Measurements from ENCODE around the gene RECK.
"Not testable (repeated sequence)": the region's sequence is repeated elsewhere in the genome, so short reads cannot be mapped to it uniquely, and the experiment has no call there.

The RECK gene

GRCh38 chr9:36142510-36143244 lies 106.0 kb downstream of the RECK start:
- DNase-seq, result no peak

DNA sequence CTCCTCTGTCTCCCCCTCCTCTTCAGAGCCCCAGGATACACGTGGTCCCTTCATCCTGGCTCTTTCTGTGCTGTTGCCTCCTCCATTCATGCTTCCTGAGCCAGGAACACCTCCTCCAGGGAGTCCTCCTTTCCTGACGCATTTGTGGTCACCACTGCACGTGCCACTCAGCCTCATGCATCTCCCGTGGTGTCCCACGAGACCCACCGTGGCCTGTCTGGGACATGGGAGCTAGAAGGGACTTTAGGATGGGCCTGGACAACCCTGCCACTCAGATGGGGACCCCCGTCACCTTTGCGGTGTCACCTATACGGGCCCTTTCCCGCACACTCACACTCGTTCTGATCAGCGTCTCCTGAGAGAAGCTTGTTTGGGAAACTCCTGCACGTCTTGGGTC lies 106.5 kb downstream of the RECK start:
- DNase-seq, result no peak

- DNase-seq, result no peak
These were observed 107.9 kb downstream of the RECK start for GRCh38 chr9:36144309-36145232.

DNA sequence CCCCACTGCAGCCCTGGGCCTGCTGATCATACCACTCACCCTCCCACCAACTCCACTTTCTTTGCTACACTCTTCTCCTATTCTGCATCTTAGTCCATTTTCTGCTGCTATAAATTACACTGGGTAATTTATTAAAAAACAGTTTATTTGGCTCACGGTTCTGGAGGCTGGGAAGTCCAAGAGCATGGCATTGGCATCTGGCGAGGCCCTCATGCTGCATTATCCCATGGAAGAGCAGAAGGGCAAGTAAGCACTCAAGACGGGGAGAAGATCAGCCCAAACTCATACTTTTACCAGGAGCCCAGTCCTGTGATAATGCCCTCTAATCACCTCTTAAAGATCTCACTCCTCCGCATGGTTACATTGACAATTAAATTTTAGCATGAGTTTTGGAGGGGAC lies 109.3 kb downstream of the RECK start:
- no peak for DNase-seq

GRCh38 chr9:36146651-36147050 lies 109.9 kb downstream of the RECK start:
- DNase-seq, result no peak

GRCh38 chr9:36147441-36148175 lies 110.9 kb downstream of the RECK start:
- no peak for DNase-seq

GRCh38 chr9:36148311-36149051 lies 111.8 kb downstream of the RECK start:
- no peak for DNase-seq

GRCh38 chr9:36149197-36149596 lies 112.5 kb downstream of the RECK start:
- no peak for DNase-seq

DNA sequence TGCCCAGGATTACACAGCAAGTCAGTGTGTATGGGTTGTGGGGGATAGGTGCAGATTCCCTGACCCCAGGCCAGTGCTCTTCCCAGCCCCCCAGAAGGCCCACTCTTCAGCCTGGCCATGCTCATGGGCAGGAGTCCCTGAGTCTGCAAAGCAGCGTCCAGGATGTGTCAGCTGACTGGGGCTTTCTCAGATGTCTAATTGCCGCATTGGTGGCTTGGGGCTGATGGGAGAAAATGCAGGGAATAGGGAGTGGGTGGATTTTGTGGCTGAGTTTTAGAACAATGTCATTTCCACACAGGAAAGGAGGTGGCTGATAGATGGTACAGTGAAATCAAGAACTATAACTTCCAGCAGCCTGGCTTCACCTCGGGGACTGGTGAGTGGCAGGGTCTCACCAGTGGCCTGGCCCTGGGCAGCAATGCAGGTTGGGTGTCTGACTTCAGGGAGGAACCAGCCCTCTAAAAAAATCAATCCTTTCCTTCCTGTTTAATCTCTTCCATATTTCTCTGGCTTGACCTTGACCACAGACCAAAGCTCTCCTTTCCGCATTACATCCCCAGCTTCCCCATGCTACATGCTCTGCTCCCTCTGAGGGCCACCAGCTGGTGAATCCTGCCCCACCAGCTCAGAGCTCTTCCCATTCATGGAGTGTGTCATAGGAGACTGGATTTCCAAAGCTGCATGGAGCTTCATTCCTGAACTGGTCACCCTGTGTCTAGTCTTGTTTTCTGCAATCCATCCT lies 114.0 kb downstream of the RECK start:
- no peak for DNase-seq

DNA sequence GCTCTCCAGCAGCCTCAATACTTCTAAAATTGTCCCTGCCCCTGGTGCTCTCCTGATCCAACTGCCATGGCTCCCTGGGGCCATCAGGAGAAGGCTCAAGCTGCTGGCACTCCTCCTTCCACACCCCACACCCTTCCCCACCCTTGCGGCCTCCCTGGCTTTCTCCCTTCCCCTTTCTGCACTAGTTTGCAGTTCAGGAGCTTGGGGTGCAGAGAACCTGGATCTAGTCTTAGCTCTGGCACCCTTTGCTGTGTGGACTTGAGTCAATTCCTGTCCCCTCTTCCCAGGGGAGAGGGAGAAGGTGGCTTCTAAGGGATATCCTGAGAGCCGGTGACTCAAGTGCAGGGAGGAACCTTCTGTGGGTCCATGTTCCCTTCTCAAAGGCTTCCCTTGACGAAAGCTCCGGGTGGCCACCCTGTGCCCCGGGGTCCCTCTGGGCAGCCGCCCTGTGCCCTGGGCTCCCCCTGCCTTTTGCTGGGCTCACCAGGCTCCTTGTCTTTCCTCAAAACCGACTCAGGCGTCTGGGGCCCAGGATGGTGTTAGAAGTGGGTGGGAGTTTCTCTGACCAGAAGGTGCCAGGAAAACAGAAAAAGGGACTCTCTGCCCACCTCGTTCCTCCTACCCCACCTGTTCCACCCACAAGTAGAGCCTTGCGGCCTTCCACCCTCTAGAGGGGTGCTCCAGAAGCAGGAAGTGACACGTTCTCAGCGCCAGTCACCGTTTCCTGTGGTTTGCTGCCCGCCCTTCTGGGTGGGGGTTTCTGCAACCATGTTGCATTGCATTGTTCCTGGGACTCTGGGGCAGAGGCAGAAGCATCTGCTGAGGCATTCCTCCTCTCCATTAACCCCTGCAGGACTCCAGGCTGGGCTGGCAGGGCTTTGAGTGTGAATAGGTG lies 114.8 kb downstream of the RECK start:
- no peak for DNase-seq

- DNase-seq, result no peak
These were observed 116.2 kb downstream of the RECK start for GRCh38 chr9:36152741-36153438.

DNA sequence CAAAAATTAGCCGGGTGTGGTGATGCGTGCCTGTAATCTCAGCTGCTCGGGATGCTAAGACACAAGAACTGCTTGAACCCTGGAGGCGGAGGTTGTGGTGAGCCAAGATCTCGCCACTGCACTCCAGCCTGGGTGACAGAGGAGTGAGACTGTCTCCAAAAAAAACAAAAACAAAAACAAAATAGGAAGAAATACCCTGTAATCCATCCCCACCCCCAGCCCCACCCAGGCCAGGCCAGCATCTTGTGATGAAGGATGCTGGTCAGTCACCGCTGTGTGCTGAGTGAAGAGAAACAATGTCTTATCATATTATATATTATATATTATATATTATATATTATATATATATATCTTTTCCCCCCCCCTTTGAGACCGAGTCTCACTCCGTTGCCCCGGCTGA lies 117.0 kb downstream of the RECK start:
- no peak for DNase-seq

- DNase-seq, result no peak
These were observed 117.7 kb downstream of the RECK start for GRCh38 chr9:36154331-36154952.

DNA sequence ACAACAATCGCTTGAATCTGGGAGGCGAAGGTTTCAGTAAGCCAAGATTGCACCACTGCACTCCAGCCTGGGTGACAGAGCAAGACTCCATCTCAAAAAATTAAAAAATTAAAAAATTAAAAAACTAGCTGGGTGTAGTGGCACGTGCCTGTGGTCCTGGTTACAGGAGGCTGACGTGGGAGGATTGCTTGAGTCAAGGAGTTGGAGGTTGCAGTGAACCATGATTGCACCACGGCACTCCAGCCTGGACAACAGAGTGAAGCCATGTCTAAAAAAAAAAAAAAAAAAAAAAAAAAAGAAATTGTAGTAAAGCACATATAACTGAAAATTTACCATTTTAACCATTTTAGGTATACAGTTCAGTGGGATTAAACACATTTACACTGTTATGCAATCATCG lies 119.4 kb downstream of the RECK start:
- no peak for DNase-seq

DNA sequence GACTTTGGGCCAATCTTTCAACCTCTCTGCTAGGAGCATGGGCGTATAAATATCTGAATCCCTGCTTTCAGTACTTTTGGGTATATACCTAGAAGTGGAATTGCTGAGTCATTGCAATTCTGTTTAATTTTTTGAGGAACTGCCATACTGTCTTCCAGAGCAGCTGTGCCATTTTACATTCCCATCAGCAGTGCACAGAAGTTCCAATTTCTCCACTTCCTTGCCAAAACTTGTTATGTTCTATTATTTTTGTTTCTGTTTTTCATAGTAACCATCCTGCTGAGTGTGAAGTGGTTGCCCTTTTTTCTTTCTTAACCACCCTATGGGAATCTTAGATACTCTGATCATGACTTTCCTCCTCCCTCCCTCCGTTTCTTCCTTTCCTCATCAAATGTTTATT lies 121.4 kb downstream of the RECK start:
- no peak for DNase-seq

GRCh38 chr9:36158917-36159316 lies 122.2 kb downstream of the RECK start:
- no peak for DNase-seq

DNA sequence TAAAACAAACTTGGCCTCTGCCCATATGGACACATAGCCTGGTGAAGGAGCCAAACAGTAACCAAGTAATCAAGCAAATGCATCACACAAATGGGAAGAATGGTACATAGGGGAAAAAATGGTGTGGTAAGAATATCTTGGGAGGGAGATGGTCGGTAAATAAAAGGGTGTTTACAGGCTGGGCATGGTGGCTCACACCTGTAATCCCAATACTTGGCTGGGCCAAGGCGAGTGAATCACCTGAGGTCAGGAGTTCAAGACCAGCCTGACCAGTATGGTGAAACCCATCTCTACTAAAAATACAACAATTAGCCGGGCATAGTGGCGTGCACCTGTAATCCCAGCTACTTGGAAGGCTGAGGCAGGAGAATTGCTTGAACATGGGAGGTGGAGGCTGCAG lies 122.8 kb downstream of the RECK start:
- not testable (repeated sequence) for DNase-seq

DNA sequence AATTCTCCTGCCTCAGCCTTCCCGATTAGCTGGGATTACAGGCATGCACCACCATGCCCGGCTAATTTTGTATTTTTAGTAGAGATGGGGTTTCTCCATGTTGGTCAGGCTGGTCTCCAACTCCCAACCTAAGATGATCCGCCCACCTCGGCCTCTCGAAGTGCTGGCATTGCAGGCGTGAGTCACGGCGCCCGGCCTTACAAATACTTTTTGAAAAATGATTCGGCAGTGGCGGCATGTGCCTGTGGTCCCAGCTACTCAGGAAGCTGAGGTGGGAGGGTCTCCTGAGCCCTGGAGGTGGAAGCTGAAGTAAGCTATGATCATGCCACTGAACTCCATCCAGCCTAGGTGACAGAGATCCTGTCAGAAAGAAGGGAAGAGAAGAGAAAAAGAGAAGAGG lies 123.4 kb downstream of the RECK start:
- not testable (repeated sequence) for DNase-seq

DNA sequence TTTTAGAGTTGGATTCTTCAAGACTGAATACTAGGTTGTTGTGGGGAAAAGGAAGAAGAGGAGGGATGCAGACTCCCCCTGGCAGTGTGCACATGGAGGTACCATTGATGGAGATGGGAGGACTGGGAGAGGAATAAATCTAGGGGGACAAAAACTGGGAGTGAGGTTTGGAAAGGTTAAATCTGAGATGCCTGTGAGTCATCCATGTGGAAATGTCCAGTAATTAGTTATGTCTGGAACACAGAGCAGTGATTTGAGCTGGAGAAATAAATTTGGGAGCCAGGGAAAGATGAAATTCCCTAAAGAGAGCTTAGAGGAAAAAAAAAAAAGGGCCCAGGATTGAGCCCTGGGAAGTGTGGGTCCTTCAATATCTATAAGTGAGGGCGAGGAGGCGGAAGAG lies 124.5 kb downstream of the RECK start:
- no peak for DNase-seq

GRCh38 chr9:36162211-36162738 lies 125.6 kb downstream of the RECK start:
- no peak for DNase-seq

All from DMS 273 treated with DMSO at 0.1 percent for 48 hours (cell line).